CD4-positive, alpha-beta T cell treated with Interleukin-2 at 100 ng/mL for 4 hours (primary cell): ENCODE measurements around the gene SYTL5.
A peak's percentile ranks its signal among the peaks of the same experiment; 100 is the strongest.

ENCODE experiments used
- DNase-seq: peaks from one replicate; pipeline ENCODE4 v3.0.0-alpha.2; 2020; ENCODE audit warnings: low spot score

SYTL5 gene

GRCh38 chrX:38138900-38139299 is 132.5 kb downstream of the SYTL5 start:
- no peak for DNase-seq

DNA sequence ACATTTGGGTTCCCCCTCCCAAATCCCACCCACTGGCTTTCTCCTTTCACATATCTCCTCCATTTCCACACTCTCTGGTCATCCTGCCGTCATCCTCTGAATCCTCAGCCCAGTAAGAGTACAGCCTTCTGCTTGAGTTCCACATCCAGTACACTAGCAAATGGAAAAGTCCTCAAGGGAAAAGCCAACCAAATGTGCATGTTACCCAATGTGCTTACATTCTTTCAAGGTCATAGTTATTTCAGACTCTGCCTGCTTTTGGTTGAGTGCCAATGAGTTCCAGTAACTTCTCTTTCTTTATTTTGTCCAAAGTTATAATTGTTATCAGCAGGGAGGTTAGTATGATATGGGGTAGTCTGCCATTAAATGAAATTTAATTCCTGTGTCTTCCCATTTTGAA is 136.3 kb downstream of the SYTL5 start:
- no peak for DNase-seq

DNA sequence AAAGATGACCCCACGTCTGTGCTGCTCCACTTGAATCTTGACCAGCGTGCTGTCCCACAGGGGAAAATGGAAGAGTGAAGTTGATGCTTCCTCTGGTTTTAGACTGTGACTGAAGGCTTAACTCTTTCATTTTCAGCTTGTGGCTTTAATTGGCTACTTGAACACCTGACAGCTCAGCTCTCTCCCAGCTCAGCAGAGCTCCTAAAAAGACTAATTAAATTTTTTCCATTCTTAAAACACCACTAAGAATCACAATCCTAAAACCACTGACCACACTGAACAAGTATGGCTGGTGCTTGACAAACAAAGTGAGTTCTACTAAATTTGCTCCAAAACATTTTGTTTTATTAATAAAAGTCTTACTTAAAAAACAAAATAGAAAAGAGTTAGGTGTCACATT is 142.7 kb downstream of the SYTL5 start:
- DNase-seq: no peak

DNA sequence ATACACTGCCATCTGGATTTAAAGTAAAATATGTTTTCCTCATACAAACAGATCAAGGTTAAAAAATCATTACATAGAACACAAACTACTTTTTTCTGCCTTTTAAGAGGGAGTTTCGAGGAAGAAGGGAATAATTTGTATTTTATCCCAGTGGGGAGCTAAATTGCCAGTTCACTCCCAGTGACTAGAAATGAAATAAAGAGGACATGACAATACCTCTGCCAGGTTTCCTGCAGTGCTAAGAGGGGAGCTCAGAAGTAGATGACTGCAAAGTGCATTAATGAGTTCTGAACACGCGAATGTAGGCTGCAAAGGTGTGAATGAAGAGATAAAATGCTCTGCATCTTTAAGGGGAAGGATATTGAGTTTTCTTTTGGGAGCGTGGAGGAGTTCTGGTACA is 144.6 kb downstream of the SYTL5 start:
- no peak for DNase-seq

DNA sequence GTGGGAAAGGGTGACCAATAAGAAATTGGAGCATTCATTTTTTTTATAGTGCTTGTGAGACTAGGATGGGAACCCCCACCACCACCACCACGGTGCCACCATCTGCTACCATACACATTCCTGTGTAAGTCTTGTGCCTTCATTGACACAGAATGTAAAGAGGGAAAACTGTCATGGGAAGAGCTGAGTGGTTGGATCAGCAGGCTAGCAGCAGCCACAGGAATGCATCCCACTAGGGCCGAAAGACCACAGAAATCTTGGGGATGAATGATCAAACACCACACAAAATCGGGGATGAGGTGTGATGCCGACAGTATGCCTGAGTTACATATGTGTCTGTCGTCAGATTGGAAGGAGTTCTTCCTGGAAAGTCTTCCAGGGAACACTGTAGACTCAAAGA is 145.1 kb downstream of the SYTL5 start:
- no peak for DNase-seq

DNA sequence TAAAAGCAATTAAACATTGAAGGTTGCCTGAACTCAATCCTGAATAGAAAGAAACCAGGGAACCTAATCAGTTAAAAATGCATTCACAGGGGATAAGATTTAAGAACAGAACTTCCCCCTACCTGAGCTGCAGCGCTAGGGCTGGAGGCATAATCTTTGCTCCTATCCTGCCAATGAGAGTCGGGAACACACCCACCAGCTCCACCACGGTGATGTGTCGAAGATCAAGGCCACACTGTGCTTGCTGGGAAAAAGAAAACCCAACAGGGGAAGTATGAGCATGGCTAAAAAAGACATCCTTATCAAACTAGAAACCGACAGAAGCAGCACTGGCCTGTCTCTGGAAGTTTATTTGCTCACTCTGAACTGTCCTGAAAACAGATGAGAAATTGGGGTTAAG is 148.0 kb downstream of the SYTL5 start:
- no peak for DNase-seq

- no peak for DNase-seq
Measured at GRCh38 chrX:38154818-38155217, 148.5 kb downstream of the SYTL5 start.

DNA sequence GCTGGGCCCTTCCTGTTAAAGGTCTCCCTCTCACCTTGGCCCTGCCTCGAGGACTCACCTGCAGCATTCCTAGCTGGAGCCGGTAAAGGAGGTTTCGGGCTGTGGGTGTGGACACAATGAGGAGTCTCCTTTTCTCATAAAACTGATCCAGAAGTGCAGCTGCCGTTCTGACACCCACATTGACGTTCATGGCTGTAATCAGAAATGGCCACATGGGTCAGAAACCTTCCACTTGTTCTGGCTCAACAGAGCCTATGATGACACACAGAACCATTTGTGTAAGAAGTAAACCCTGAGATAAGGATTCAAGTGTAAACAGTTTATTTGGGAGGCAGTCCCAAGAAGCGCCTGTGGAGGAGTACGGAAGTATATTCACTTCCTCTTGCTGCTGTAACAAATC is 150.5 kb downstream of the SYTL5 start:
- DNase-seq: no peak

GRCh38 chrX:38163193-38163592 is 156.8 kb downstream of the SYTL5 start:
- no peak for DNase-seq

- DNase-seq: no peak
Measured at GRCh38 chrX:38165023-38165422, 158.7 kb downstream of the SYTL5 start.

GRCh38 chrX:38166478-38167083 is 160.2 kb downstream of the SYTL5 start:
- DNase-seq: peak; percentile 33

DNA sequence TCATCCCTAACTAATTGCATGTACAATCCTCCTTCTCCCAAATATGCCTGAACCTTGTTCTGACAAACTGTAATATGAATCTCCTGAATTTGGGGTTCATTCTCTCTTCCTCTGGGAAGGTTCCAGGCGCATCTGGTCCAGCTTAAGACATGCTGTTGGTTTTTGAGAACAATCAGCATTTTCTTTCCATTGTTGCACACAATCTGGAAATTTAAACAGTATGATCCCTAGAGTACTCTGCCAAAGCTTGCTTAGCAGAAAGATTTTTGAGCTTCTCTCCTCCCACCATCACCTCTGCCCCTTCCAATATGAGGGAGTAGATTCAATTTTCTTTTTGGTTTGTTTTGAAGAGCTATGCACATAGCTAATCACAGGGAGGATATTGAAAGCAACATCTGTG is 164.2 kb downstream of the SYTL5 start:
- no peak for DNase-seq

- DNase-seq: no peak
Measured at GRCh38 chrX:38172596-38172995, 166.2 kb downstream of the SYTL5 start.

DNA sequence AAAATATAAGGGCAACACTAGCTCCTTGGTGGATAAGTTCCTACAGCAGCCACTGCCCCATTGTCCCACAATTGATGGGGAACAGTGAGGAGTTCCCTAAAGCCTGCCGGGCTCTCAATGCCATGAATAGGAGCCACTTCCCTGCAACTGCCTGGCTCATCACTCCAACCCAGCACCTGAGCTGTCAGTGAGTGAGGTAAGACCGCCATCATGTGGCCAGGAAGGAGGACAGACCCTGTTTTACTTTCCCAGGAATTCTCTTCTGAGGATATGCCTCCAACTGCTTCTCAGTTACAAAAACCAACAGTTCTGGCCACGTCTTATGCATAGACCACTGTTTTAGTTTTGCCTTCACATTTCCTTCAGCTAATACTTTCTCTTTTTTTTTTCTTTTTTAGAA is 168.8 kb downstream of the SYTL5 start:
- DNase-seq: no peak

DNA sequence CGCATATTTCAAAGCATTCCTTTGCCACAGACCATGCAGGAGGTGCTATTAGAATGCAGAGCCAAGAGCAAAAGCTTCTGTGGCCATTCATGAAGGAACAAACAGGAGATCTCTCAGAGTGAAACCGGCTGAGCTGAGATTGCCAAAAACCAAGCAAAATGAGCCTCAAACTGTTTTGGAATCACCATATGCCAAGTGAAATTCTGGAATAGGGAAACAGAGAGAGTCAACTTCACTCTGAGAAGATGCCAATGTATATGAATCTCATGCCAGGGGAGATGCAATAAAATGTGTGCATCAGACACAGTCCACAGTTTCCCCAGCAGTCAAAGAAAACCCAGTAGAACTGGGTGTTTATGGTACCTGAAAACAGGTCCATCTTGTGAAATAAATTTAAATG is 172.0 kb downstream of the SYTL5 start:
- no peak for DNase-seq
